NCI-H345 treated with DMSO at 0.1 percent for 48 hours (cell line): Measurements from ENCODE around the gene NPVF.
A peak's percentile ranks its signal among the peaks of the same experiment; 100 is the strongest.

Experiments
- DNase-seq: peaks from one replicate; lab custom pipeline; 2025; ENCODE audit not compliant: unreplicated experiment; lab: John Stamatoyannopoulos, UW

Gene NPVF, protein sequence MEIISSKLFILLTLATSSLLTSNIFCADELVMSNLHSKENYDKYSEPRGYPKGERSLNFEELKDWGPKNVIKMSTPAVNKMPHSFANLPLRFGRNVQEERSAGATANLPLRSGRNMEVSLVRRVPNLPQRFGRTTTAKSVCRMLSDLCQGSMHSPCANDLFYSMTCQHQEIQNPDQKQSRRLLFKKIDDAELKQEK

DNA sequence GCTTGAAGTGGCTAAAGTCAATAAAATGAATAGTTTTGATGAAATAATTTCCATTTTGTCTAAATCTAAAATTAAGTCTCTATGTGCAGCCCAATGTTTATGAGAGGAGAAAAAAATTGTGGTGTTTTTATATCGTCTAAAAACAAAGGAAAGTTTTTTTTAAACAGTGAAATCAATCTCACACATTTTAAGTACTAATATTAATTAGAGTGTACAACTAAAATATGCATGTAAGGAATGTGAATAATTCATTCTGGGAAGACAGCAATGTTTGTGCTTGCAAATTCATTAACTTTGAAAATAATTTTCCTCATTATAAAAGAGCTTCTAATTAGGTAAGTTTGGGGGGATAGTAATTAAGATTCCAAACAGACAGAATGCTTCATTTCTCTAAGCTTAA lies at the start of gene NPVF:
TSS of gene NPVF (minus strand) at position 101 of the 400 bp plus-strand sequence. CDS start at position 54, 47 bp downstream.
- no peak for DNase-seq

- no peak for DNase-seq
Observed at GRCh38 chr7:25272265-25272664, 44.0 kb upstream of the NPVF start.

GRCh38 chr7:25263337-25263736 lies 35.1 kb upstream of the NPVF start:
- DNase-seq: no peak

DNA sequence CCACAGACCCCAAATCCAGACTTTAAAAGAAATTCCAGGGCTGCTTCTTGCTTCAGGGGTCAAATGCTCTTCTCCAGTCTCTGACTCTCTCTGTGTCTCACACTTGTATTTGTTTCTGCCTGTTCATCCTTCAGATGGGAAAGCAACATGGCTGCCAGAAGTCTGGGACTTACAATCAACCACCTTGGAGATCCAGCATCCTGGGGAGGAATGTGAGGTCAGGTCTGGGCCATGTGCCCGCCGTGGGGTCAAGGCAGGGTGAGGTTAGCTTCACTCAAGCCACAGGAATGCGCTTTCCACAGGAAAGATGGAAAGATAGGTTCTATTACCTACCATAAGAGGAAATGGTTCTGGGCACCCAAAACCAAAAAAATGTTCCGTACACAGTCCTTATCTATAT lies 34.3 kb upstream of the NPVF start:
- DNase-seq: no peak

DNA sequence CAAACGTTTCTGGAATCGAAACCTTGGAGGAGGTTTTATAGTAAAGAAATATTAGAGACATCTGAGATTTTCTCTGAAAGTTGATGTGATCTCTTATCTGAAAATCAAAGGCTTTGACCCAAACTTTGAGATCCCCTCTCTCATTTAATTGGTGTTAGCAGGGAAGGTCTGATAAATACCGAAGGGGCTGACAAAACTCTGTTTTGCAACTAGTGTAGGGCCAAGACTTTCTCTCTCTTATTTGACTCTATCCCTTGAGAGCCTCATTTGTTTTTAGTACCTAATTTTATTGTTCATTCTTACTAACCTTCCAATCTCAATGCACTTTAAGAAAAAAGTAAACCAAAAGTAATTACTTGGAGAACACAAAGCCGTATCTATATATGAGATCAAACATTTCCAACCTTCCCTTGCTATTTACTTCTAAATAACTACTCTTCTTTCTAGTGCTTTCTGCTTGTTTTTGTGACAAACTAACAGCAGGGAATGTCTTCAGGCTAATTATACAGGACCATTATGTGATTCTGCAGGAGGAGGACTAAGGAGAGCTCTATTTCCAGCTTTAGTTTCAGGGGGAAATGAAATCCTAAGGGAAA lies 33.4 kb upstream of the NPVF start:
- no peak for DNase-seq

- DNase-seq: no peak
Observed at GRCh38 chr7:25260862-25261494, 32.7 kb upstream of the NPVF start.

GRCh38 chr7:25259487-25260243 lies 31.4 kb upstream of the NPVF start:
- DNase-seq: peak; percentile 85

DNA sequence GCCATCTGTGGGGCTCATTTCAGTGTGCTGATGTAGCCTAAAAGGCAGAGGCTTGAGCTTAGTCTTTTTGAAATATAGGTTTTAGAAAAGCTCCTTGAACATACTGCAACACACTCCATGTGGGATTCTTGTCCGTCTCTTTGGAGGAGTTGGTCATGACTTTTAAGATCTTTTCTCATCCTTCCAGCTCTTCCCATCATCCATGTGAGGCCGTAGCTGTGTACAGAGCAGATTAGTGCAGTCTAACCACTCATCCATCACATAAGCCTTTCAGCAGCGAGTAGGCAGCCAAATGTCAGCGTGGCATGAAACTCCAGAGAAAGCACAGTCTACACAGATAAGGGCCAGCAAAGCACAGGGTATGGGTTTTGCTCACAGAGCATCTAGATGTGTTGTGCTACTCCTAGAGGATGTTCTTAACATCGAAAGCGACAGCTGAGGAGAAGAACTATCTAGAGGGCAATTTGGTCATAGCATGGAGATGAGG lies 28.1 kb upstream of the NPVF start:
- DNase-seq: no peak

DNA sequence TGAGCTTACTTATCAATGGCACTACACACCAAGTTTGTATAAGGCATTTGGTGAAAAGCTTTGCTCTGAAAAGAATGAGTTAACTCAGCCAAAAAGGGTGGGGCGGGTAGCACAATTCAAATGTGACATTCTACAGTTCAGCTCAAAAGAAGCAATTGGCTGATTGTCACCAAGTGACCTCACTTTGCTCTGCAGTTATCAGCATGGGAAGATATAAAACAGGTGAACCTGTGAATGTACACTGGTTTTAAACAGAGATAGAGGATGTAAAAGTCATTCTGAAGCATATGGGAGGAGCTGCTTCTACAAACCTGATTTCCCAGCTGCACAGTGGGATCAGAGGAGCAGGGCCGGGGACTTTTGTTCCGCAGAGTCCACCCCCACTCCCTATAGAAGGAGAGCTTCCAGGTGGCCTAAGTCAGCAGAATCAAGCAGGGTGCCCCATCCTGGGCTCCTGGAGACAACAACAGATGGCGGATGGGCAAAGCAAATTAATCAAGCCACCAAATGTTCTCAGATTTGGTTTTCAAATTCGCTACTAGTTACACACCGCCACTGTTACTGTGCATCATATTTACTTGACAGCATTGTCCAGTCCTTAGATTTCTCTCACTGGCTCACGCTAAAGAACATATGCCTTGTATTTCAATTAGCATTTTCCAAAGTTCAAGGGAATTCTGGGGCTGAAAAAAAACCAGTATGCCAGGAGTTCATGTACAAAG lies 27.5 kb upstream of the NPVF start:
- no peak for DNase-seq

- DNase-seq: no peak
Observed at GRCh38 chr7:25254604-25255003, 26.3 kb upstream of the NPVF start.

GRCh38 chr7:25253714-25254113 lies 25.4 kb upstream of the NPVF start:
- DNase-seq: no peak

DNA sequence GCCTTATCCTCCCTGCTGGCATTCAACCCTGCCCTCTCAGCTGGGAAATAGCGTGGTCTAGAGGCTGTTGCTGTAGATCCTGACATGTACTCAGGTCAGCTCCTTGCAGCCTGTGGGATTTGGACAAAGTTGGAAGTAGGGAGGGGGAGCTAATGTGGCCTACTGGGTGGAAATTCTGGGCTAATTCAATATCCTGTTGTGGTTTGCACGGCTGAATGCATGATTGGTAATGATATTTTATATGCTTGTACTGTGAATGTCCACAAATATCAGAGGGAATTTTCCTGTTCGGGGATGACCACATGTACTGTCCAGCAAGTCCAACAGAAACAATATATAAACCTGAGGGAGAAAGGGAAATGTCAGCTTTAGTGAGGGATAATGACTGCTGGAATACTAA lies 22.1 kb upstream of the NPVF start:
- DNase-seq: no peak

- DNase-seq: no peak
Observed at GRCh38 chr7:25249772-25250171, 21.5 kb upstream of the NPVF start.

DNA sequence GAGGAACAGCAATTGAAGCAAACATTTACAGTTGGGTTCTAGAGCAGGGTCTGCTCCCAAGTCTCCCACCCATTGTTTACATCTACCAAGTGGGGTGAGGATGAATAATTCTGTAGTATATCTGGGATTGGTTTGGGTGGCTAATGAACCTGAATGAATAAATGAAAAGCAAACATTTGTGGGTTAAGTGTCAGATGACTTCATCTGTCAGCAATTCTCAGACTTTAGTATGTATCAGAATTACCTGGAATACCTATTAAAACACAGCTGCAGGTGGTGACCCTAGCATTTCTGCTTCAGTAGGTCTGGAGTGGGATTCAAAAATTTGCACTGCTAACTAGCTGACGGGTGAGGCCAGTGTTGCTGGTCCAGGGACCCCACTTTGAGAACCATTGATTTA lies 18.0 kb upstream of the NPVF start:
- no peak for DNase-seq

DNA sequence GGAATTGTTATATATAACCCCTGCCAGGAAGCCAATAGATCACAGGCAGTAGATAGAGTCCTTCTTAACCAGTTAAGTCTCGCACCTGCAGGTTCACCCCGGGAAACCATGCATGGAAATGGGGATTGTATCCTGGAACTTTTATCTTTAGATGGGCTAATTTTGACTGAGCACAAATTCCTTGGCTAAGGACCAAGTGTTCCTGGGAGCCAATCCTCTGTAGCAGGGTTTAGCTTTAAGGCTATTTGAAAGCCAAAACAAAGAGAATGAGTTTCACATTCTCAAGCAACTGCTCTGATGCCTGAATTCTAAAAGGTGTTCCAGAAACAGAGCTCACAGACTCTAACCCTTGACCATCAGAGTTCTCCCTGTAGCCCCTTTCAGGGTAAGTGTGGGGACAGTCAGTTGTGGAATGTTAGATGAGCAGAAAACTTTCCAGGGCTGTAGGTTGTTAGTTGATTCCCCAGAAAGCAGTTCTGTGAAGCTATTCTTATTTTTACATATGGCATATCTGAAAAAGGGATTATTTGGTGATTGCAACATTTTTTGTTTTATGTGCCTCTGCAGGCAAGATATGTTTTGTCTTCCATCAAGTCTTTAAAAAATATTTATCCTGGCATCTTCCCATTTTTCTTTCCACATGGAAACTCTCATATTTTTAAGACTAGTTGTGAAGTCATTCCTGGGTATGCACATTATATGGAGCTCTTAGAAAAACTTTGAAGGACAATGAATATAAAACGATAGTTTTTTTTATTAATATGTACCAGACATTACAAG lies 16.2 kb upstream of the NPVF start:
- no peak for DNase-seq

DNA sequence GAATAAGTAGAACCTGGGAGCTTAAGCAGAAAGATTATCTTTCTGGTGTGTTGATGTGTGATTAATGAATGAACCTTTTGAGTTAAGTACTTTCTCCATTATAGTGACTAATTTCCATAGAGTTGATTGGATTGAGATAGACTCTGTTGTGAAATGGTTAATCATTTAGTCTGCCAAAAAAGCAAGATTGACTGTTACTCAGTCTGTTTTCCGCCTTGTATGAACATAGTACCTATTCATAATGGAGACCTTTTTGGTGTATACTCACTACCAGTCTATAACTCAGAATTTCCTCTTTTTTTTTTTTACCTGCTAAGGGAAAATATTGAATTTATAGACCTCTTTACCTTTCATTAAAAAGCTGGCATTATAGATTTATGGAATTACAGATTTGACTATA lies 14.4 kb upstream of the NPVF start:
- DNase-seq: no peak

DNA sequence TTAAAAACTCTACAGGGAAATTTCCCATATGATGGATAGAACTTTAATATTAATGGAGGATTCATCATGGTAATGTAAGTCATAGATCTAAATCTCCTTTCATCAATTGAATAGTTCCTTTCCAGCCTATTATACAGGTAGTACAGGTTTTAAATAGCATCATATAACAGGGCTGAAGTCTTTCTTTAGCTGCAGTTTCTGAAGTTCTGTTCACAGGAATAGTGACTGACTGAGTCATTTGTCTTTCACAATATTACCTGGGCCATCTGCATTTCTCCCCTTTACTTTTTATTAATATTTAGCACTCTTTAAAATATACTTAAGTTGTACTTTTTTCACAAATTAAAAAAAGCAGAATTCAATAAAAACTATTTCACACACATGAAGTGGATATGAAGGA lies 12.6 kb upstream of the NPVF start:
- DNase-seq: no peak

DNA sequence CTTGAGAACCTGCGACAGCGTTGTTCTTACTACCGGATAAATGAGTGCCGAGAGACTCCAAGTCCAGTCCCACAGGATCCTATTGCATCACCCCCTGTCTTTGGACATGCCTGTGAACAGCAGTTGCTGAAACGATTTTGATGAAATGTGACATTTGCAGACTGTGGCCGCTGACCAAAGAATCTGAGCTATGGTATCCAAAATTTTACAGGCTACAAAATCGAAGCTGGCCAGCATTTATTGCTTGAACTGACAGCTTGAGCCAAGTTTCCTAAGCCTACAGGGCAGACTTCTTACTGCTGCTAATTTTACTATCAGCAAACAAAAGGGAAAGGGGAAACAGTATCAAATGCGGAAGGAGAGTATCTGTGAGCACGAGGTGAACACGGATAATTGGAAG lies 12.1 kb upstream of the NPVF start:
- no peak for DNase-seq

DNA sequence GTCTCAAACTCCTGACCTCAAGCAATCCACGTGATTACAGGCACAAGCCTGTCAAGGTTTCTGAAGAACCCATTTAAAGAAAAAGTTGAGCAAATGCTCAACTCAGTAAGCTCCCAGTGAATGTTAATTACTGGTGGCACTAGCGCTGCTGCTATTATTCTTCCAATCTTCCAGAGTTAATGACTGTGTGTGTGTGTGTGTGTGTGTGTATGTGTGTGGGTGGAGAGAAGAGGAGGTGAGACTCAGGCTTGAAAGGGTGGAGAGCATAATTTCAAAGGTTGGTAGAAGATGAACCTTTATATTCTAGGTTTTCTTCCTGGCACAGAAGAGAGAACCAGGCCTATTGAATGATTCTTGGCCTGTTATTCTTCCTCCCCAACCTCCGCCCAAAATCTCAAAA lies 11.6 kb upstream of the NPVF start:
- DNase-seq: no peak

- no peak for DNase-seq
Observed at GRCh38 chr7:25238066-25238725, 9.9 kb upstream of the NPVF start.
